ENCODE data around the gene ABHD12.
"Not testable (repeated sequence)": the region's sequence is repeated elsewhere in the genome, so short reads cannot be mapped to it uniquely, and the experiment has no call there.

ABHD12 gene

DNA sequence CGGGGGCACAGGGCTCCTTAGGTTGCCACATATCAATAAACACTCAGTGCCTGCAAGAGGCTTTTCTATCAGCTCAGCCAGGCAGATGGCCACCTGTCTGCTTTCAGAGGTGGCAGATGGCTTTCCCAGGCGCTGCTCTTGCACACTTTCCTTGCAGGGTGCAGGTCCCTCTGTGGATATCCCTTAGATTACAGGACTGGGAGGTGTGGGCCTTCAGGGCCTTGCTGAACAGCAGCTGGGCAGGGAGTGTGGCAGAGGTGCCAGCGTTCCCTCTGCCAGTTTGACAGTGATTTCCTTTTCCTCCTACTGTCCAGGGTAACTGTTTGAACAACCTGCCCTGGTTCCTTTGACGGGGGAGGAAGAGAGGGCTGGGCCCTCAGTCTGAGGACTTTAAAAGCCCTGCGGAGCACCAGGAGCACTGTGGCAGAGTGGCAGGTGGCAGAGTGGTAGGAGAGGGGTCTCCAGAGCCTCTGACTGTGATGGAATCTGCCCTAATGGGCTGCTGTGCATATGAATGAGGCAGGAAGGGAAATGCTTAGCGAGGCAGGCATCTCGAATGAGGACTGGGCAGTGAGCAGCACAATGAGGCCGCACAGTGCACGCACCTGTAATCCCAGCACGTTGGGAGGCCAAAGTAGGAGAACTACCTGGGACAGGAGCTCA lies 34.2 kb downstream of the ABHD12 start:
- H3K4me3 ChIP-seq (ENCODE audit: low read depth, low read length), result no peak overlapping the region
- no peak for DNase-seq (ENCODE audit: low read depth)

DNA sequence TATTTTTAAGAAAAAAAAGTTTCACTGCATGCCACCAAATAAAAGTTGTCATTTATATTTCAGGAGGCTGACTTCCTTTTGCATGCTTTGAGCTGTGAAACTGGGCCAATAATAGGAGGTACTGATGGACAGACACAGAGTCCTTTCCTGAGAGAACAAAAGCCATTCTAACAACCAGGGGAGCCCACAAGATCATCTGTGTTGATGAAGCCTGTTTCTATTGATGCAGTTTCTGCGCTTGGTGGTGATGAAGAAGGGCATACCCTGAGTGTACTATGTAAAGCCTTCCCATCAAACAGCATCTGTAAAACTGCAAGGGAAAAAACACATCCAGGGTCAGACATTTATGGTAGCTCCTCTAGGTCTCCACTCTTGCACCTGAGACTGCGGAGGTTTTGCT lies 34.8 kb downstream of the ABHD12 start:
- no peak for DNase-seq (ENCODE audit: low read depth)
- H3K4me3 ChIP-seq (ENCODE audit: low read depth, low read length), result no peak overlapping the region

DNA sequence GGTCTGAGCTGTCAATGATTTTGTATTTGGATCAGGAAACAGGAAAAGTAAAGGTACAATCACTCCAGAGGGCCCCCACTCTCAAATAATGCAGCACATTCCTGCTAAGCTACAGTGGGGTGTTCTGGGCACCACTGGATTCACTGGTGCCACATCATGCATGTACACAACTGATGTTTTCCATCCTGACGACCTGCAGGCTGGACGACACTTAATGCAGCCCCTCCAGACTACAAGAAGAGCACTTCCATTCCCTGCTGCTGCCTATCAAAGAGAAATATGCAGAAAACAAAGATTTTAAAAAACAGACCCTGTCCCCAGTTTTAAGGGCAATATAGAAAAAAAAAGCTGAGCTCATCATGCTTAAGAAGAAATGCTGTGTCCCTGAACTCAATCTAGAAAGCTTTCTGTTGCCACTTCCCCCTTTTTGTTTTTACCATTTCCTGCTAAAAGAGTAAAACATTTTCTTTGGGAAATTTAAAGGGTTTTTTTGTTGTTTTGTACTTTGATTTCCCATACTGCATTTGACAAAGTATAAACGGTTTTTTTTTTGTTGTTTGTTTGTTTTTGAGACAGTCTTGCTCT lies 35.5 kb downstream of the ABHD12 start:
- no peak overlapping the region for H3K4me3 ChIP-seq (ENCODE audit: low read depth, low read length)
- DNase-seq (ENCODE audit: low read depth), result no peak

DNA sequence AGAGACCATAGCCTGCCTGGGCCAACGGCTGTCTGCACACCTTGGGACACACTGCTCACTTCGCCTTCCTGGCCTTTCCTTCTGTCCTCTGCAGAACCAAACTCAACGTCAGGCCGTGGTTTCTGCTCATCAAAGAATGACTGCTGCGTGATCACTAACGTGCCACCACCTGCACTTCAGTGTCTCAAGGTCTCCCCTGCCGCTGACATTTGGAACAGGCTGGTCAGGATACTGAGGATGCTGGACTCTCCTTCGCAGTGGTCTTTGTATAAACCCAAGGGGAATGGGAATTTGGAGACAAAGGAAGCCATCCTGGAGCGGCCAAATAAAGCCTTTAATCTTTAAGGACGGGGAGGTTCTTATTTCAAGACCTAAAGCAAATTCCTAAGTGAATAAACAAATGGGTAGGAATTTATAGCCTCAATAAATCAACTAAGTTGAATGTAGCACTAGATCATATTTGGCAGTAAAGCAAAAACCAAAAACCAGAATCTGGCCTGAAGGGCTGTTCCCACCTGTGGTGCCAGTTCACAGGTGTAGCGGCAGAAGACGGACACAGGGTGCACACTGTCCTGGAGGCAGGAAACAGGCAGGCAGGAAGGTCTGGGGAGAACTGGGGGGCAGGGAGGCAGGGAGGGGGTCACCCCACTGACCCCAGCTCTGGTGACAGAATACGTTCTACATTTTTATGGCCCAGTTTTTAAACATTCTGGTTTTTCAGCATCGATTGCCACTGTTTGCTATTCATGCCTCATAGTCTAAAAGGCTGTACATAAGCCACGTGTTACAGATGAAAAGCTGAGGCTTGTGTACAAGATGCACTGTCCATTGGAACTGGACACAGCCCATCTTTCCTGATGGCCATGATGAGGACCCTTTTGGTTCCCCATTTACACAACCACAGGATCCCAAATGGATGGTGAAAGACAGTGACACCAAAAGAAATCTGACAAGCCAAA lies 36.6 kb downstream of the ABHD12 start:
- no peak overlapping the region for H3K4me3 ChIP-seq (ENCODE audit: low read depth, low read length)
- no peak for DNase-seq (ENCODE audit: low read depth)

DNA sequence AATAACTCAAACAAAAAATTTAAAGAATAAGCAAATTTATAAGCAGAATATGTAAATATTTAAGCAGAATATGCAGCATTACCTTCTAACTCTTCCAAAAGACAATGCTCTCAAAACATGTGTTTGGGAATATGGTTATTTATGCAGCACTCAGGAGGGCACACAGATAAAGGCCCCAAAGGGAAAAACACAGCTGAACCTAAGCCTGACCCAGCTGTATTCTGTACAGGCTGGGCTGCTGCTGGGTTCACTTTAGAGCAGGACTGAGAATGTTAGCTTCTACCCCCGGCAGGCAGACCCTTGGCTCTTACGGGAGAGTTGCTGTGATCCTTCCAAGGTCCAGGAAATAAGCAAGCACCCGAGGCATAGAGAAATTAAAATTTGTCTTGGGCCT lies 37.3 kb downstream of the ABHD12 start:
- no peak overlapping the region for H3K4me3 ChIP-seq (ENCODE audit: low read depth, low read length)

DNA sequence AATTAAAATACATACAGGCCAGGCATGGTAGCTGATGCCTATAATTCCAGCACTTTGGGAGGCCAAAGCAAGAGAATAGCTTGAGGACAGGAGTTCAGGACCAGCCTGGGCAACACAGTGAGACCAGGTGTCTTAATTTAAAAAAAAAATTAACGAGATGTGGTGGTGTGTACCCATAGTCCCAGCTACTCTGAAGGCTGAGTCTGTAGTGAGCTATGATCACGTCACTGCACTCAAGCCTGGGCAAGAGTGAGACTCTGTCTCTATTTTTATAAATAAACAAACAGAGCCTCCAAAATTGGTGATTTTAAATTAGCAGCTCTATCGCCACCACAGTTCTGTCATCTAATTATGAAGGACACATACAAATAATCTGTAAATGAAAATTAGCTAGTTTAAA lies 37.9 kb downstream of the ABHD12 start:
- H3K4me3 ChIP-seq (ENCODE audit: low read depth, low read length), result no peak overlapping the region
- no peak for DNase-seq (ENCODE audit: low read depth)

More for the DNA sequence above, 37.3 kb downstream of the ABHD12 start:
- no peak for DNase-seq (ENCODE audit: low read depth)

DNA sequence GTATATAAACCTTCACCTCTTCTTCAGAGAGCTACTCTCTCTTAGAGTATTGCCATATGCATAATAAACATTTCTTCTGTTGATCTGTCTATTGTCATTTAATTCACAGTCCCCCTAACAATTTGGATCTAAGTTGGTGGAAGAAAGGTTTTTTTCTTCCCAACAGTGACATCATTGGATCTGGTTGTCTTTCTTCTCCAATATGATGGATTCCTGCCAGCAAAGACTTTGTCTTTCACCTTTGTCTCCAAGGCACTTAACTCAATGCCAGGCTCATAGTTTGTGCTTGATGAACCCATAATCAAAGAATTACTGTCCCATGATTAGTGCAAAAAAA lies 39.6 kb downstream of the ABHD12 start:
- no peak for DNase-seq (ENCODE audit: low read depth)
- H3K4me3 ChIP-seq (ENCODE audit: low read depth, low read length), result no peak overlapping the region

DNA sequence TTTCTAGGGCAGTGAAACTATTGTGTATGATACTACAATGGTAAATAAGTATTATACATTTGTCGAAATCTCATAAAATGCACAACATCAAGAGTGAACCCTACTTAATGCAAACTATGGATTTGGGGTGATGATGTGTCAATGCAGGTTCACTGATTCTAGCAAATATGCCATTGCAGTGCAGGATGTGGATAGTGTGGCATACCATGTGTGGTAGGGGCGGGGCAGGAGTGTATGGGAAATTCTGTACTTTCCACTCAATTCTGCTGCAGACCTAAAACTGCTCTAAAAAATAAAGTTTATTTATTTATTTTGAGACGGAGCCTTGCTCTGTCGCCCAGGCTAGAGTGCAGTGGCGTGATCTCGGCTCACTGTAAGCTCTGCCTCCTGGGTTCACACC lies 44.3 kb downstream of the ABHD12 start:
- H3K4me3 ChIP-seq (ENCODE audit: low read depth, low read length), result no peak overlapping the region
- no peak for DNase-seq (ENCODE audit: low read depth)

DNA sequence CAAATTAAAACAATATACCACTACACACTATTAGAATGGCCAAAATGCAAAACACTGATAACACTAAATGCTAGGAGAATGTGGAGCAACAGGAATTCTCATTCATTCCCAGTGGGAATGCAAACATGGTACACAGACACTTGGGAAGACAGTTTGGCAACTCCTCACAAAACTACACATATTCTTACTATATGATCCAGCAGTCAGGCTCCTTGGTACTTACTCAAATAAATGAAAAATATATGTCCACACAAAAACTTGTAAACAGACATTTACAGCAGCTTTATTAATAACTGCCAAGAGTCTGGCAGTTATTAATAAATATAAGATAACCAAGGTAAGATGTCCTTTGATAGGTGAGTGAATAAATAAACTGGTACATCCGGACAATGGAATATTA lies 44.9 kb downstream of the ABHD12 start:
- no peak overlapping the region for H3K4me3 ChIP-seq (ENCODE audit: low read depth, low read length)
- no peak for DNase-seq (ENCODE audit: low read depth)

DNA sequence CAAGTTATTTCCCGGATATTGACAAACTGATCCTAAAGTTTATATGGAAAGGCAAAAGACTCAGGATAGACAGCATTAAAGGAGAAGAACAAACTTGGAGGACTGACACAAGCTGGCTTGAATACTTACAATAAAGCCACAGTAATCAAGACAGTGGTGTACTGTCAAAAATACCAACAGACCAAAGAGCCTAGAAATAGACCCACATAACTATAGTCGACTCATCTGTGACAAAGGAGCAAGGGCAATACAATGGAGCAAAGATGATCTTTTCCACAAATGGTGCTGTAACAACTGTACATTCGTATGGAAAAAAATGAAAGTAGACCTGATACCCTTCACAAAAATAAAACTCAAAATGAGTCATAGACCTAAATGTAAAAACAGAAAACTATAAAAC lies 46.0 kb downstream of the ABHD12 start:
- no peak for DNase-seq (ENCODE audit: low read depth)
- no peak overlapping the region for H3K4me3 ChIP-seq (ENCODE audit: low read depth, low read length)

DNA sequence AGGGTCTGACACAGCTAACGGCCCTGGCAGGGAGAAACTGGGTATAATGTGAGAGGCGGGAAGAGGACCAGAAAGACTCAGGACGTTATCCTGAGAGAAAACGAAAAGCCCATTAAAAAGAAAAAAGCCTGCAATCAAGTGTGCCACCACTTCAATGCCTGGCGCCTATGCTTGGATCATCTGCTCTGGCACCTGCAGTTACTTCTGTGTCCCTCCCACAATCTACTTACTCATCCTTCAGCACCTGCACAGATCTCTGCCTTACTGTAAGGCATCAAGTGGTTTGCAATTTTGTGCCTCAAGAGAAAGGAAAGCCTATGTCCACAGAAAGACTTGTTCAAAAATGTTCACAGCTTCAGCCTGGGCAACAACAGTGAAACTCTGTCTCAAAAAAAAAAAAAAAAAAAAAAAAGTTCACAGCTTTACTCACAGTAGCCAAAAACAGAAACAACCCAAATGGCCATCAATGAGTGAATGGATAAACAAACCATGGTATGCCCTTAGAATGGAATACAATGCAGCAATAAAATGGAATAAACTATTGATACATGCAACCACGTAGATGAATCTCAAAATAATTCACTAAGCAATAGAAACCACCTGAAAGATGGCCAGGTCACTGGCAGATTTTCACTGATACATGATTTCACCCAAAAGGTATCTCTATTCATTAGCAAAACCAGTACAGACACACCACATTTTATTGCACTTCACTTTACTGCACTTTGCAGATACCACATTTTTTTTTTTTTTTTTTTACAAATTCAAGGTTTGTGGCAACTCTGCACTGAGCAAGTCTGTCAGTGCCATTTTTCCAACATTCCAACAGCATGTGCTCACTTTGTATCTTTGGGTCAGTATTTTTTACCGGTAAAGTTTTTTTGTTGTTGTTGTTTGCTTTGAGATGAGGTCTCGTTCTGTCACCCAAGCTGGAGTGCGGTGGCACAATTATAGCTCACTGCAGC lies 48.6 kb downstream of the ABHD12 start:
- DNase-seq (ENCODE audit: low read depth), result no peak
- no peak overlapping the region for H3K4me3 ChIP-seq (ENCODE audit: low read depth, low read length)

DNA sequence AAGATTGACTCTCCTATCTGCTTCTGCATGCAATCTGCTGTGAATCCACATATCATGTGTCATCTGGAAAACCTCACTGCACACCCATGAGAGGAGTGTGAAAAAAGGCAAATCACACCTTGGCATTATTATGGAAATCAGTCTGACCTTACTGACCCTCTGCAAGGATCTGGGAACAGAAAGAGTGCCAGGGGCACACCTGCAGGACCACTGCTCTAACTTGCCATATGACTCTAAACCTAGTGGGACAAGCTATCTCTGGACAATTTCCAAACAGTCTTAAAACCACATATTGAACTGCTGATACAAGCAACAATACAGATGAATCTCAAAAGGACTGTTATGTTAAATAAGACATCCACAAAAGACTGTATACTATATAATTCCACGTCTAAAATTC lies 50.3 kb downstream of the ABHD12 start:
- no peak for DNase-seq (ENCODE audit: low read depth)
- no peak overlapping the region for H3K4me3 ChIP-seq (ENCODE audit: low read depth, low read length)

DNA sequence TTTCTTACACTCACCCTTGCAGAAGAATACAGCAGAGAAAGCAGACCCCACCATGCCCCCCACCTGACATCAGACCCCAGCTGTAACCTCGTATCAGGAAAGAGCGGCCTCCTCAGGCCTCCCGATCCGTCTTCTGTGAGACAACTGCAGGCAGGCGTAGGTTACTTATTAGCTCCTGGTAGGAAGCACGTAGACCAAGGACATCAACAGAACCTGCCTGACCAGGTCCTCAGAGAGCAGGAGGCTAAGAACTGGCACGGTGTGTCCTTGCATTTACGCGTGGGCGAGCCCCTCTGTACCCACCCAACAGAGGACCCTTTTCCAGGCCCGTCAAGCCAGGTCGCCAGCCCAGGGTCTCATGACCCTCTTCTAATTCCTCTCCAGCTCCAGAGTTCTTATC lies 51.0 kb downstream of the ABHD12 start:
- no peak for DNase-seq (ENCODE audit: low read depth)
- H3K4me3 ChIP-seq (ENCODE audit: low read depth, low read length), result no peak overlapping the region

DNA sequence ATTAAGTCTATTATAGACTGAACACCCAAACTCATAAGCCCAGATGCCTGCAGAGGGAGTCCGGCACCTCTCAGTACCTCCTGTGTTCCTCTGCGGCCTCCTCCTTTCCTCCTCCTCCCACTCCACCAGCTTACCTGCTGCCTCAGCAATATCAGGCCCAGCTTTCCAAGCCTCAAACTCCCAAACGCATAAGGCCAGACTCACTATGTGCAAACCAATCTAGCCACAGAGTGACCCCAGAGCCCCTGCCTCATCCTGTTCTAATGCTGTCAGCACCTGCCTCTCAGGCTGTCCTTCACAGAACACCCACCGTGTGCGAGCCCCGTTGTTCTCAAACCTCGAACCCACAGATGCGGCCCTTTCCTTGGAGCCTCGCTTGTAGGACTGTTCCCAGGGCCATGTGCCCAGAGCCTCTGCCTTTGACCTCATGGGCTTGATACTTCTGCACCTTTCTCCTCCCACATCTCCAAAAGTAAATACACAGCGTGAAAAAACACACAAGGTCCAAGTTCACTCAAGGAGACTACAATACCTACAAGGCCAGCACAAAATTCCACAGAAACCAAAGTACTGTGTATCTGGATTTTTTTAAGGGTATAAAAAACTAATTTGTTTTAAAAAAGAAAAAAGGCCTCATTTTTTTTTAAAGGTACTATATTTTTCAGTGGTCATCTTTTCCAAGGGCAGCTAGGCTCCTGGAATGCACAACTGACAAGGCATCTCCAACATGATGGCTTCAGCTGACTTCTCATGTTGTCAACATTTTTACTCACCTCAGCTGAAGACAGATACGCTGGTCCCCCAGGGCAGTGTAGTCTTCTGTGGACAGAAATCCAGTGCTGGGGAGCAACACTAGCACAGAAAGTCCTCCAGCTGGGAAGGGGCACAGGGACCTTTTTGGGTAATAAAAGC lies 52.3 kb downstream of the ABHD12 start:
- DNase-seq (ENCODE audit: low read depth), result no peak
- H3K4me3 ChIP-seq (ENCODE audit: low read depth, low read length), result no peak overlapping the region

DNA sequence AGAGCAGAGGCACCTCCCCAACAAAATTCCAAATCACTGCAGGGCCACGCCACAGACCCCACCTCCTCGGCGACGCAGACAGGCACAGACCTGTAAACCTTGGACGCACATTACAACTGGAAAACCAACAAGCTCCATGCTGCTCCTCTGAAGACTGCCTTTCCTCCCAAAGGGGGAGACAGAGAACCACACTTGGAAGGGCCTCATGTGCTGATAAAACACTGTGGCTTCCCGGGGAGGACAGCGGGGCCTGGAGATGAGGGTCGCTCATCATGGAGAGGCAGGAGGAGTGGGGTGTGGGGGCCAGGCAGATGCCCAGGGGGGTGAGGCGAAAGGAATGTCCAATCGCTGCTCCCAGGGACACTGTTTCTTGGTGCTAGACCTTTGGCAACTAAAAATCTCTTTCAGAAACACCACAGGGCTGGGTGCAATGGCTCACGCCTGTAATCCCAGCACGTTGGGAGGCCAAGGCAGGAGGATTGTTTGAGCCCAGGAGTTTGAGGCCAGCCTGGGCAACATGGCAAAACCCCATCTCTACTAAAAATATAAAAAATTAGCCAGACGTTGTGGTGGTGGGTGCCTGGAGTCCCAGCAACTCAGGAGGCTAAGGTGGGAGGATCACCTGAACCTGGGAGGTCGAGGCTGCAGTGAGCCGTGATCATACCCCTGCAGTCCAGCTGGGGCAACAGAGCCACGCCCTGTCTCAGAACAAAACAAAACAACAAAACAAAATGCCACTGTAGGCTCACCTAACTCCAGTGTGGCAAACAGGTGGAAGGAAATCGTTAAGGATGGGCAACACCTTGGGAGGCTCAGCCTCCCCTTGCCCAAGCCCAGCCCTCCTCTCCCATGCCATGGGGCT lies 53.8 kb downstream of the ABHD12 start:
- H3K4me3 ChIP-seq (ENCODE audit: low read depth, low read length), result no peak overlapping the region
- no peak for DNase-seq (ENCODE audit: low read depth)

DNA sequence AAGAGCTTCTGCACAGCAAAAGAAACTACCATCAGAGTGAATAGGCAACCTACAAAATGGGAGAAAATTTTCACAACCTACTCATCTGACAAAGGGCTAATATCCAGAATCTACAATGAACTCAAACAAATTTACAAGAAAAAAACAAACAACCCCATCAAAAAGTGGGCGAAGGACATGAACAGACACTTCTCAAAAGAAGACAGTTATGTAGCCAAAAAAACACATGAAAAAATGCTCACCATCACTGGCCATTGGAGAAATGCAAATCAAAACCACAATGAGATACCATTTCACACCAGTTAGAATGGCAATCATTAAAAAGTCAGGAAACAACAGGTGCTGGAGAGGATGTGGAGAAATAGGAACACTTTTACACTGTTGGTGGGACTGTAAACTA lies 55.7 kb downstream of the ABHD12 start:
- H3K4me3 ChIP-seq (ENCODE audit: low read depth, low read length); DNase-seq (ENCODE audit: low read depth): not testable (repeated sequence)

DNA sequence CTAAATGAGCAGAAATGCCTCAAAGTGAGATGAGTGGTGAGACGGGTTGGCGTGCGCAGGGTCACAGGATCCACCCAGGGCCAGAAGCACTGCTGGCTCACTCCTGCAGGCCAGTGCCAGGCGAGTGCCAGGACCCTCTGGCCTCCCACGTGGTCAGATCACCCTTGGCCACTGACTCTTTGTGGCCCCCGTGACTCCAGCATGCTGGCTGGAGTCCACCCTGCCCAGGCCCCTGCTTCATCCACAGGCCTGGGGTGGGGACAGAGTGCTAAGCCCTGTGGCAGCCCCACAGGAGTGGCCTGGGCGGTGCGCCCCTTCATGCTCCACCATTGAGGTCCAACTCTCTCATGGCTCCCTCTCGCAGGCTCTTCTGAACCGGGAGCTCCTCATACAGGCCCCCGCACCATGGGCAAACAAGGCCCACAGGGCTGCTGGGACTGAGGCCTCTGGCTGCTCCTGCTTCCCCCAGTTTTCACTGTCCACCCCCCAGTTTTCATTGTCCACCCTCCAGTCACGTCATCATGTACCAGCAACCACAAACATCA lies 61.6 kb downstream of the ABHD12 start:
- no peak for DNase-seq (ENCODE audit: low read depth)
- H3K4me3 ChIP-seq (ENCODE audit: low read depth, low read length), result no peak overlapping the region
